RCC 7860 (cell line): ENCODE results near the gene APOL4.
"Not testable (repeated sequence)": the region's sequence is repeated elsewhere in the genome, so short reads cannot be mapped to it uniquely, and the experiment has no call there.

ENCODE experiments used
- DNase-seq: peaks from one replicate; pipeline ENCODE4 v3.0.0-alpha.2; 2015; ENCODE audit warnings: low spot score
- FAIRE-seq: peaks from 2 replicates; lab custom pipeline; 2012; peaks lifted over from hg19 to GRCh38; lab: Jason Lieb, UNC

The APOL4 gene

DNA sequence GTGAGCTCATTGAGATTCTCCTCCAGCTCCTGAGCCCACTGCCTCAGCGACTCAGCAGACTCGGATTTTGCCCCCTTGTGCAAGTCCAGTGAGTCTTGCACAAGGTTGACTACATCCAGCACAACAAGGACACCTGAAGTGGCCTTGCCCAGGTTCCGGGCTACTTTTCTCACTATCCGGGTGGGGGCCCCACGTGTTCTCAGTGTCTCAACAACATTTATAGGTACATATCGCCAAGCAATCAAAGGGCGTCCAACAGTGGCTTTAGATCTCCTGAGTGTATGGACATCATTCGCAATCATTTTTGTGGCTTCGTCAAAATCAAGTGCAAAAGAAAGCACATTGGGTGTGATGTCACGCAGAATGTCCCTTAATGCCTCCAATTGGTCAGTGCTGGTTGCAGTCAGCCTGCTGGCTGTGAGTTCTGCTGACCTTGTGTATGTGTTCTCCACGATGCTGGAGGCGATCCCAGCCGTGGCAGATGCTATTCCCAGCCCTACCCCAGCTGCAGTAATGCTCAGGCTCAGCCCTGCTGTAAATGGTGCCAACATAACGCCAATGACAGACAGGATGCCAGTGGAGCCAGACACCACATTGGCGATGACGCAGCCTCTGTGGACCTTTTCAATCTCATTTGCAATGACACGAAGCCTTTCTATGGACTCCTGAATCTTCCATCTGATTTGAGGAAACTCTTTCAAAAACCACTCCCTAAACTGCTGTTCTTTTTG is 10.3 kb downstream of the APOL4 start:
- FAIRE-seq (no peak), DNase-seq (no peak)

- DNase-seq, FAIRE-seq: not testable (repeated sequence)
These were observed 13.7 kb downstream of the APOL4 start for GRCh38 chr22:36187862-36188261.

- FAIRE-seq: no peak
- DNase-seq: no peak
These were observed 15.6 kb downstream of the APOL4 start for GRCh38 chr22:36185828-36186624.

DNA sequence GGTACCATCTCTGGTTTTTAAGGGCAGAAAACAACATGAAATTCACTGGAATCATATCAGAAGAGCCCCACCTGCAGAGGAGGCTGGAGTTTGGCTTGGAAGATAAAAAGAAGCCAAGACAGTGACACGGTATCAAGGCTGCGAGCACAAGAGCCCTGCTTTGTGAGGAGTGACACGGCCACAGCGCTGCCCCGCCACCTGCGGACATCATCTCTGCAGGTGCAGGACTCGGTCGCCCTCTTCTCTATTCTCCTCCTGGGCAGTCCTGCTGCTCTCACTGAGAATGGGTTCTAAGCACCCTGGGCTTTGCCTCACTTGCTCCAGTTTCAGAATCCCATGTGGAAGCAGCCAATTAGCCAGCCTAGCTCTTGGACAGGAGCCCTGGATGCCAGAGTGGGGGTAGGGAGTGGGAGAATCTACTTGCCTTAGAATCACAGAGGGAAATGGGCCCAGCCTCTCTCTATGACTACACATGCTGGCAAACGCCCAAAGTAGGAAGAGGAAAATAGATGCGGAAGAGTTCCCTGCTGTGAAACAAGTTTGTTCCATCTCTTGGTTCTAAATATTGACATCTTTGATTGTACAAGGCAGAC is 17.1 kb downstream of the APOL4 start:
- no peak for FAIRE-seq
- no peak for DNase-seq

- DNase-seq: no peak
- FAIRE-seq: no peak
These were observed 18.2 kb downstream of the APOL4 start for GRCh38 chr22:36183446-36183845.

DNA sequence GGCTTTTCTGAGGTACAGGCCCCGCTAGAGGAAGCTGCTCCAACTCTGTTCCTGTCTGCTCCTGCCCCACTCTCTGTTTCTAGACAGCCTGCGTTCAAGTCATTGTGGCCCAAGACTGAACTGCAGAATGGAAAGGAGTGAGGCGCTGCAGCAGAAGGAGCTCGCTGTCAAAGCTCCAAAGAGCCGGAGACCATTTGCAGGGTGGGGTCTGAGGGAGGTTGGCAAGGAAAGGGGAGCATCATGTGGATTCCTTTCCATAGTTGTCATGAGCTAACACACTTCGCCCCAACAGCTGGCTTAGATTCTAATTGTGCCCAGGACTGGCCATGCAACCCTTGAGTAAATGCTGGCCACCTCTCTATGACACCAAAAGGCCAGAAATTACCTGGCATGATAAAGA is 18.8 kb downstream of the APOL4 start:
- DNase-seq (no peak), FAIRE-seq (no peak)

DNA sequence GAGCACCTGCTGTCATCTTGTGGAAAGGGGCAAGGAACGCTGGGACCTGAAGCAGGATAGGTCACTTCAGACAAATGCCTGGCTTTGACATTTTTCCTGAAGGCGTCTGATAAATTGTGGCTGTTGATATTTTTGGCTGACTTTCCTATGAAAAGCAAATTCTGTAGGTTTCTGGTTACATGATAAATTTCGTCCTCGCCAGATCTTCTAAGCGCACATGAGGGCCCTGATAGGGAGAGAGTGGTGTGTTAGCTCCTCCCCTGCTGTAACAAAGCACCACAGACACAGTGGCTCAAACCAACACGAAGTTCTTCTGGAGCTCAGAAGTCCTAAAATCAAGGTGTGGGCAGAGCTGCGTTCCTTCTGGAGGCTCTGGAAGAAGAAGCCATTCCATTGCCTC is 19.6 kb downstream of the APOL4 start:
- FAIRE-seq (no peak), DNase-seq (no peak)

DNA sequence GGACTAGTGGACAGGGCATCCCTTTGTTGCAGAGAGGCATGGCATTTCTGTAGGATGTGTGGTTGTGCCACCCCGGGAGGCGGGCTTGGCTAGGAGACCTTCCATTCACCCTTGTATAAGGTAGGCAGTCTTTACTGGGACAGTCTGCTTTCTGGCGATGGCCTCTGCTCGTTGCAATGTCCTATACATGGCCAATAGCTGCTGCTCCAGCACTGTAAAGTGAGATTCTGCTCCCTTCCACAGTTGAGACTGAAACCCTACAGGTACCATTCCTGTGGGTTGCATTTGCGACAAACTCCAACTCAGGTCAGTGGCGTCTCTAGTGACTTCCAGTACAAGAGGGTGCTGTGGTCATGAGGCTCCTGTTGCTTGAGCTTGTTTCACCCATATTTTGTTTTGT is 20.7 kb downstream of the APOL4 start:
- DNase-seq (no peak), FAIRE-seq (no peak)

DNA sequence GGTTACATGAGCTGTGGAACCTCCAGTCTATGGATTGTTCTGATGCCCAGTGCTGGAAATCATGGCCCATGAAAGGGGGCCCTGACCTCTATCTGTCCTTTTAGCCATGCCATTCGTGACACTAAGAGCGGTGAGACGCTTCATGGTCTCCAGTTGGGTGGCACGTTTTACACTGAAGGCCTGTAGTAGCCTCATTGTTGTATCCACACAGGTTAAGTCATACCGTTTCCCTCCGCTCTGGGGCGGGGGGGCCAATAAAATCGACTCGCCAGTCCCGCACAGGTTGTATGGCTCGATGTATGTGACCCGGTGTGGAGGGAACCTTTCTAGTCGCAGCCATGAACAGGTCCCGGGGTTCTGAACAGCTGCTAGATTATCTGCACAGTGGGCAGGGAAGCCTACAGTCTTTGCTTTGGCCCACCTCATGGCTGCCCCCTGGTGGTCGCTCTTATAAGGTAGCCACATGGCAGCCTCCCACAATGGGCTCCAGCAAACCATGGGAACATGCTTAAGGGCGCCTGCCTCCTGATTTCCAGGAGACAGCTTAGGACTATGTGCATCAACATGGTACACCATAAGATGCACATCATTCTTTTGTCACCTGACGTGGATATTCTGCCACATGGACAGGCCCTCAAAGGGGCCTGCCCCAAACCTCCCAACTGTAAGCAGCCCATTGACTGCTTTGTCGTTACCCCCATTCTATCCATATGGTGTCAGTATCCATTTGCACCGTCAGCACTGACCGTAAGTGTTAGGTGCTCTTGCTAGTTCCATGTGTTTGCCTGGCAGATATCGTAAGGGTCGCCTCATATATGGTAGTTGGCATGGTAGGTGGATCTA is 21.4 kb downstream of the APOL4 start:
- FAIRE-seq: no peak
- DNase-seq: peak; percentile 43

- DNase-seq (no peak), FAIRE-seq (no peak)
These were observed 24.4 kb downstream of the APOL4 start for GRCh38 chr22:36177160-36177559.

GRCh38 chr22:36175892-36176291 is 25.7 kb downstream of the APOL4 start:
- no peak for FAIRE-seq

GRCh38 chr22:36171941-36172340 is 29.7 kb downstream of the APOL4 start:
- no peak for DNase-seq
- no peak for FAIRE-seq

More at GRCh38 chr22:36175892-36176291, 25.7 kb downstream of the APOL4 start:
- DNase-seq: no peak

GRCh38 chr22:36166518-36167220 is 34.9 kb downstream of the APOL4 start:
- FAIRE-seq (no peak), DNase-seq (no peak)

- FAIRE-seq: no peak
- no peak for DNase-seq
These were observed 35.5 kb downstream of the APOL4 start for GRCh38 chr22:36166086-36166485.

GRCh38 chr22:36165141-36165540 is 36.5 kb downstream of the APOL4 start:
- DNase-seq: no peak
- FAIRE-seq: no peak

GRCh38 chr22:36164621-36165020 is 37.0 kb downstream of the APOL4 start:
- DNase-seq (no peak), FAIRE-seq (no peak)

DNA sequence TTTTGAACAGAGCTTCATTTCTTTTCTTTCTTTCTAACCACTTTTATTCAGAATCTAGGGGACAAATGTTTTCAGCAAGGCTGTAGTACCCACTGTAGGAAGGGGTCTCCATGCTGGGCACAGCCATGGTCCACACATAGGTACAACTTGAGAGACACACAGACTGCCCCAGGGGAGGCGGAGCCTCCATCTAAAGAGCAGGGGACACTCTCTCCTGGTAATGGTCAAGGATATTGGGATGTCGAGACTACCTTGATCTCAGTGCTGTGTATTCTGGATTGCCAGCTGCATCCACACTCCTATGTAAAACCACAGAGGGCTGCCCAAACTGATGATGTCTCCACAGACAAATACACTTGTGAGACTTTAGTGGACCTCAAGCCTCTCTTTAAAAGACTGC is 38.1 kb downstream of the APOL4 start:
- no peak for DNase-seq
- no peak for FAIRE-seq

GRCh38 chr22:36162127-36163034 is 39.2 kb downstream of the APOL4 start:
- no peak for FAIRE-seq
- DNase-seq: no peak

GRCh38 chr22:36161793-36162126 is 39.8 kb downstream of the APOL4 start:
- FAIRE-seq, DNase-seq: not testable (repeated sequence)
